ENCODE data around the gene ELK1. TPM values are rescaled to one million over a fixed set of nuclear protein-coding genes. Genes with fewer than 3 reads are reported as not detected.

ELK1 gene
- total and polyA plus RNA-seq, 10 of the 15 experiments (the other 5 are each of a cell fraction or from before 2014, with no cell fraction given): 4.1 to 55.5 (median 32.9) TPM

DNA sequence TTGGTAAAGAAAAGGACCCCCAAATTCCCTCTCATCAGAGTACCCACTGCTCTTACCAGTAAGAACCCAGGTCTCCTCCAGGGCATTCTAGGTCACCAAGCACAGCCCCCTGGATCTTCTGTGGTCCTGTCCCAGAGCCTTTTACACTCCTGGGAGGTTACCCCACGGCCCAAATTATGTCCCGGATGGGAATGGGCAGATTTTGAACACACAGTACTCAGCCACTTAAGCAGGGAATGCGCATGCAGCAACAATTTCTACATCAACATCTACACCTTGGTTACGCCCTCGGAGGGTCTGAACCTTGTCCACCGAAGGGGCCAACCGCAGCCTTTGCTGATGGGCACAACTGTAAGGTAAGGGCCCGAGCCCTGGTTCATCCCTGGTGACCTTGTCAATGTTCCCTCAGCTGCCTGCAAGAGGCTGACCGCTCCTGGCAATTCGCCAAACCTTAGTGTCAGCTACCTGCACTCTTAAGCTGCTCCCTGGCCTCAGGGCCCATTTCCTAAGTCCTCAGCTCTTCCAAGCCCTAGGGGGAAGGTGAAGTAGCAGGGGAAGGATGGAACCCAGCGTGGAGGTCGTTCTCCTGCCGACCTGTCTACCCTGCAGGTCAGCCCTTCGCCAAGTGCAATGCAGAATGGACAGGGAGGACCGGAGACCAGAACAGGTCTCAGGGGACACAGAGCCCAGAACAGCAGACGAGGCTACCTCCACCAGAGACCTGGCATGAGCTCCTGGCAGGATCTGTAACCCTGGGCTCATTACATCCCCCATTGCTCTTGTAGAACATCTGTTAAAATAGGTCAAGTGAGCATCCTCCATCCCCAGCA, 62.2 kb downstream of the ELK1 start (continued):
- TF ChIP-seq CEBPZ (IDR thresholded peaks at IDR 0.05; ENCODE audit: low read depth, low read length) (no peak), E2F4 (IDR thresholded peaks at IDR 0.05; ENCODE audit: low read depth, low read length) (no peak), EZH2 (IDR thresholded peaks at IDR 0.05; ENCODE audit: borderline replicate concordance, control insufficient read depth, low read depth, low read length) (no peak), SMC3 (IDR thresholded peaks at IDR 0.05; ENCODE audit: borderline replicate concordance, low read length) (no peak), KAT2A (conservative IDR thresholded peaks at IDR 0.05; ENCODE audit: control insufficient read depth, low read depth, low read length) (no peak), ATF7 (IDR thresholded peaks at IDR 0.05; ENCODE audit: low read depth) (no peak), RB1 (IDR thresholded peaks at IDR 0.05; ENCODE audit: borderline replicate concordance) (no peak), BACH1 (IDR thresholded peaks at IDR 0.05; ENCODE audit: borderline replicate concordance) (no peak)
